HEK293T (cell line): Measurements from ENCODE around the gene PCGF3.

ENCODE experiments used
- BHLHE40 ChIP-seq: fragments of 450-650 bp; IDR thresholded peaks from 2 replicates; pipeline ENCODE4 v1.6.1; 2016; ENCODE audit warnings: mild to moderate bottlenecking, moderate library complexity, borderline replicate concordance
- CTBP1 ChIP-seq: fragments of 450-650 bp; IDR thresholded peaks from 2 replicates; pipeline ENCODE4 v1.6.1; 2016; ENCODE audit warnings: borderline replicate concordance
- ELF4 ChIP-seq: fragments of 450-650 bp; IDR thresholded peaks from 2 replicates; pipeline ENCODE4 v1.6.1; 2017; ENCODE audit warnings: antibody characterized with exemption
- FOXA1 ChIP-seq: fragments of 450-650 bp; IDR thresholded peaks from 2 replicates; pipeline ENCODE4 v1.6.1; 2016; ENCODE audit warnings: mild to moderate bottlenecking
- FOXK2 ChIP-seq: fragments of 450-650 bp; IDR thresholded peaks from 2 replicates; pipeline ENCODE4 v1.6.1; 2016; ENCODE audit warnings: mild to moderate bottlenecking
- FOXM1 ChIP-seq: fragments of 450-650 bp; IDR thresholded peaks from 2 replicates; pipeline ENCODE4 v1.6.1; 2017; ENCODE audit warnings: mild to moderate bottlenecking, borderline replicate concordance
- HDGF ChIP-seq: fragments of 450-650 bp; IDR thresholded peaks from 2 replicates; pipeline ENCODE4 v1.6.1; 2017; ENCODE audit warnings: antibody characterized with exemption, borderline replicate concordance
- LEF1 ChIP-seq: fragments of 450-650 bp; IDR thresholded peaks from 2 replicates; pipeline ENCODE4 v1.6.1; 2017; ENCODE audit warnings: mild to moderate bottlenecking, borderline replicate concordance
- NFRKB ChIP-seq: fragments of 450-650 bp; IDR thresholded peaks from 2 replicates; pipeline ENCODE4 v1.6.1; 2016; ENCODE audit warnings: mild to moderate bottlenecking, moderate library complexity
- SP1 ChIP-seq: fragments of 450-650 bp; IDR thresholded peaks from 2 replicates; pipeline ENCODE4 v1.6.1; 2017
- SUZ12 ChIP-seq: fragments of 450-650 bp; IDR thresholded peaks from 2 replicates; pipeline ENCODE4 v1.6.1; 2016; ENCODE audit warnings: mild to moderate bottlenecking

- TF ChIP-seq FOXA1: no peak
- TF ChIP-seq NFRKB: no peak
- no peak for TF ChIP-seq LEF1
- no peak for TF ChIP-seq SUZ12
- no peak for TF ChIP-seq FOXK2
- no peak for TF ChIP-seq CTBP1
- TF ChIP-seq SP1: no peak
- TF ChIP-seq FOXM1: no peak
- TF ChIP-seq BHLHE40: no peak
- no peak for TF ChIP-seq ELF4
- no peak for TF ChIP-seq HDGF
These were observed 95.9 kb downstream of the PCGF3 start for GRCh38 chr4:801436-802124.
